ENCODE results near the gene FAF1.
"Not testable (repeated sequence)": the region's sequence is repeated elsewhere in the genome, so short reads cannot be mapped to it uniquely, and the experiment has no call there.

Gene FAF1

DNA sequence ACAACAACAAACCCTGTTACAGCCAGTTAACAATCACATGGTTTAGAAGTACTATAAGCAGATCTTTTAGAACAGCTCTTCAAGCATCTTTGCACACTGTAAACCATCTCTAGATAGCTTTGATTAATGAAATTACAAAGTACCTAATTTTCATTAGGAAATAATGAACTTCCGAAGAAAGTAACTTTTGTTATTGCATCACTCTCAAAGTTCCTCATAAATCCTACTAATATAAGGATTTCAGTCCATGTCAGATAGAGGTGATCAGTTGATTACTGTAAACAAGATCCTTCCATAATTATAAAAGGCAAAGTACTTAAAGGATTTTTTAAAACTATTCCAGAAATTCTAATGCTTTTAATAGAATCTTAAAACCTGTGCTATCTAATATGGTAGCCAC lies 58.2 kb downstream of the FAF1 start:
- no peak for DNase-seq

DNA sequence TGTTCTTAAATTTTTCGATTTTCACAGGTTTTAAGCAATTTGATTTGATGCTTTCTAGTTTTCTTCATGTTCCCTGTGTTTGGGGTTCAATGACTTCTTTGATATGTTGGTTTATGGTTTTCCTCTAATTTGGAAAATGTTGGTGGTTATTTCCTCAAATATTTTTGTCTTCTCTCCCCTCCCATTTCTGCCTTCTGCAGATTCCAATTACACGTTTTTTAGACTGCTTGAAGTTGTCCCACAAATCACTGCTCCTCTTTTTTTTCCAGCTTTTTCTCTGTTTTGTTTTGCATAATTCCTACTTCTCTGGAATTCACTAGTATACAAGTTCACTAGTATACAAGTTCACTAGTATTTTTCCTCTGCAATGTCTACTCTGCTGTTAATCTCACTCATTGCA lies 61.3 kb downstream of the FAF1 start:
- DNase-seq = no peak

DNA sequence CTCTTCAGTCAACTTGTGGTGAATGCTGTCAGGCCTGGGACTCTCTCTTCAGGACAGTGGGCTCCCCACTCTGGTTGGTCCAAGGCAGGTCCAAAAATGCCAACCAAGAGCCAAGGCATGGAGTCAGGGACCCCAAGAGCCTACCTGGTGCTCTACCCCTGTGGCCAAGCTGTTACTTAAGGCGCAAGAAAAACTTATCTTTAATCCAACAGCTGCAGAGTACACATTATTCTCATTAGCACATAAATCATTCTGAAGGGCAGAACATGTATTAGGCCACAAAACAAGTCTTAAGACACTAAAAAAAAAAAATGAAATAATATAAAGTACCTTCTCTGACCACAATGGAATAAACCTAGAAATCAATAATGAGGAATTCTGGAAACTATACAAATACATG lies 65.7 kb downstream of the FAF1 start:
- no peak for DNase-seq

DNA sequence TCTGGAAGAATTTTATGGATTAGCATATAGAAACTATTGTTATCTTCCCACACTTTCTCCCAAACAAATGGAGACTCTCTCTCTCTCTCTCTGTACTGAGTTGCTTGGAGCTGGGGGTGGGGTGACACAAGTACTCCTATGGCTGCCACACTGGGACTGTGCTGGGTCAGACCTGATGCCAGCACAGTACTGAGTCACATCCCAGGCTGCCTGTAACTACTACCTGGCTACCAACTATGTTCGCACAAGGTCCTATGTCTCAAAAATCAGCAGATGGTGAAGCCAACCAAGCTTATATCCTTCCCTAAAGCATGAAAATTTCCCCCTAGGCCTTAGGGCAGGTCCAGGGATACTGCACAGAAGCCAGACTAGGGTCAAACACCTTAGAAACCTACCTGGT lies 66.6 kb downstream of the FAF1 start:
- DNase-seq = no peak

DNA sequence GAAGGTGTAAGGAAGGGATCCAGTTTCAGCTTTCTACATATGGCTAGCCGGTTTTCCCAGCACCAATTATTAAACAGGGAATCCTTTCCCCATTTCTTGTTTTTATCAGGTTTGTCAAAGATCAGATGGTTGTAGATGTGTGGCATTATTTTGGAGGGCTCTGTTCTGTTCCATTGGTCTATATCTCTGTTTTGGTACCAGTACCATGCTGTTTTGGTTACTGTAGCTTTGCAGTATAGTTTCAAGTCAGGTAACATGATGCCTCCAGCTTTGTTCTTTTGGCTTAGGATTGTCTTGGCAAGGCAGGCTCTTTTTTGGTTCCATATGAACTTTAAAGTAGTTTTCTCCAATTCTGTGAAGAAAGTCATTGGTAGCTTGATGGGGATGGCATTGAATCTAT lies 72.5 kb downstream of the FAF1 start:
- DNase-seq = not testable (repeated sequence)

DNA sequence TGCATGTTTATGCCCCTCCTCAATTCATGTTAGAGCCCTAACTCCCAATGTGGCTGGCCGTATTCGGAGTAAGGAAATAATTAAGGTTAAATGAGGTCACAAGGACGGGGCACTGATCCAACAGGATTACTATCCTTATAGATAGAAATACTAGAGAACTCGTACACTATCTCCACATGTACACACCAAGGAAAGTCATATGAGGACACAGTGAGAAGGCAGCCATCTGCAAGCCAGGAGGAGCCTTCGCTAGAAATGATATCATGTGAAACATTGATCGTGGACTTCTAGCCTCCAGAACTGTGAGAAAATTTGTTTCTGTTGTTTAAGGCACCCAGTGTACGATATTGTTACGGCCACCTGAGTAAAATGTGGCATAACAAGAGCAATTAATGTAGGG lies 79.7 kb downstream of the FAF1 start:
- DNase-seq = no peak

DNA sequence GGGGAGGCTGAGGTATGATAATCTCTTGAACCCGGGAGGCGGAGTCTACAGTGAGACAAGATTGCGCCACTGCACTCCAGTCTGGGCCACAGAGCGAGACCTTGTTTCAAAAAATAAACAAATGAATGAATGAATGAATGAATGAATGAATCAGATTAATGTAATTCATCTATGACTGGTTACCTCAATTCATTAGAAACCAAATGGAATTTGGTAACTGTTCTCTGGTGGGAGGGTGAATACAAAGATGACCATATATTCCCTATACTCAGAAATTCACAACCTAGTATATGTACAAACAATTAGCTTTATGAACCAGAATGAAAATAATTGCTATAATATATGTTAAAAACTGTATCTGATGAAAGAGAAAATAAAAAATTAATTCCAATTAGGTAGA lies 80.9 kb downstream of the FAF1 start:
- no peak for DNase-seq

DNA sequence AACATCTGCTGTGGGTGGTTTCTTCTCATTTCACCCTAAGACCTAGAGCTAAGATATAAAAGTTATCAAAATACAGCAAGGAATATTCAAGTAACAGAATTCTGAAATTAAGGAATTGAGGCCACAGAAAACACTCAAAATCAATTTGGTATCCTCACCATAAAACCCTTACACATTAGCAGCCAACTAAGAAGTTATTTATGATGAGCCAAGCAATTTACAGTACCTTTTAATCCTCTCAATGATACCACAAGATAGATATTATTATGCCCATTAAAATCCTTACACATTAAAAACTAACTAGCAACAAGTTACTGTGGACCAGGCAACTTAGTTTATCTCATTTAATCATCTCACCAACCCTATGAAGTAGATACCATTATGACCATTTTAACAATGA lies 81.6 kb downstream of the FAF1 start:
- DNase-seq = no peak

DNA sequence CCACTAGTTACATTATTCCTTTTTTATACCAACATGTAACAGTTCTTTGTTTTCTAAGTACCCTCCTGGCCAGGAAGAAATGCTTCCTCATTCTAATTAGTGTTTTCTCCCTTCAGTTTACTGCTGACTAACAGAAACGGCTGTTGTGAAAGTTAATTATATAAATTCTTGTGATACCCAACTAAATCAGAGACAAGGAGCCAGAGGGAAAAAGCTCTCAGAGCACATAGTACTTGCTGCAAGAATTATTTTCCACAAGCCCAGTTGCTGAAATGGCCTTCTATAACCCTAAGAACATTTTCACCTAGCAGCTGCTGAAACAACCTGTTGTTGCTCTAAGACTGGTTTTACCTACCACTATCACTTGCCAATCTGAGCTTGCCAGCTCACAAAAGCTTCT lies 82.4 kb downstream of the FAF1 start:
- no peak for DNase-seq

DNA sequence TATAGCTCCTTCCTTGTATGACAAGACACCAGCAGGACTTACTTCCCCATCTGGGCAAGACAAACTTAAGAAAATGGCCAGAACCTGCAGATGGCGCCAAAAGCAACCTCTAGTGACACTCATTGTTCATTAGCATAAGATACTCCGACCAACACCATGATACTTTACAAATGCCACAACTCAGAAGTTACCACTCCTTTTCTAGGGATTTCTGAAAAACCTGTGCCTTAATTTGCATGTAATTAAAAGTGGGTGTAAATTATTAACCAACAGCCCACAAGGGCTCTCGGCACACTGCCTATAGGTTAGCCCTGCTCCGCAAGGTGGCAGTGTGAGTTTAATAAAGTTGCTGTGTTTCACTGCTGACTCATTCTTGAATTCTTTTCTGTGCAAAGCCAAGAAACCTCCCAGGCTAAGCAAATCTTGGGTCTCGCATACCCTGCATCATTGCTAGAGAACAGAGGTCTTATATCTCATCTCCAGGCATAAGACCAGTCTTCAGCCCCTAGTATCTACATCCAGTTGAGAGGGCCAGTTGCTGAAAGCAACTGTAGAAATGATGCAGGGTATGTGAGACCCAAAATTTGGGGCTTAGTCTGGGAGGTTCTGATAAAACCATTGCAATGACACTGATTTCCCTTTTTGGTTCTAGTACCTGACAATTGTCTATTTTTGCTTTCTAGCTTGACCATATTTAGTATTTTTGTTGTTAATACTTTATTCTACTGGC lies 86.4 kb downstream of the FAF1 start:
- DNase-seq = peak; percentile 2

DNA sequence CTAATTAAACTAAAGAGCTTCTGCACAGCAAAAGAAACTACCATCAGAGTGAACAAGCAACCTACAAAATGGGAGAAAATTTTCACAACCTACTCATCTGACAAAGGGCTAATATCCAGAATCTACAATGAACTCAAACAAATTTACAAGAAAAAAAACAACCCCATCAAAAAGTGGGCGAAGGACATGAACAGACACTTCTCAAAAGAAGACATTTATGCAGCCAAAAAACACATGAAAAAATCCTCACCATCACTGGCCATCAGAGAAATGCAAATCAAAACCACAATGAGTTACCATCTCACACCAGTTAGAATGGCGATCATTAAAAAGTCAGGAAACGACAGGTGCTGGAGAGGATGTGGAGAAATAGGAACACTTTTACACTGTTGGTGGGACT lies 95.2 kb downstream of the FAF1 start:
- not testable (repeated sequence) for DNase-seq

DNA sequence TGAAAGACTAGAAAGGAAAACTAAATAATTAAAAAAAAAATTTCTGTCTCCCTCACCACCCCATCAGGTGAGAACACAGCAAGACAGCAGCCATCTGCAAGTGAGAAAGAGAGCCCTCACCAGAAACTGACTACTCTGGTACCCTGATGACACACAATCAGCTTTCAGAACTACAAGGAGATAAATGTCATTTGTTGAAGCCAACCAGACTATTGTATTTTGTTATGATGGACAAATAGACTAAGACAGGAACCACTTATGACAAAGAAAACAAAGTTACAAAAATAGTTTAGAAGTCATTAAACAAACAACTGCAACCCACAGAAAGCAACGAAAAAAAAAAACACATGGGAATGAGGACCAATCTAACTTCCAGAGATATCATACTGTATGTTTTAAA lies 98.3 kb downstream of the FAF1 start:
- no peak for DNase-seq

DNA sequence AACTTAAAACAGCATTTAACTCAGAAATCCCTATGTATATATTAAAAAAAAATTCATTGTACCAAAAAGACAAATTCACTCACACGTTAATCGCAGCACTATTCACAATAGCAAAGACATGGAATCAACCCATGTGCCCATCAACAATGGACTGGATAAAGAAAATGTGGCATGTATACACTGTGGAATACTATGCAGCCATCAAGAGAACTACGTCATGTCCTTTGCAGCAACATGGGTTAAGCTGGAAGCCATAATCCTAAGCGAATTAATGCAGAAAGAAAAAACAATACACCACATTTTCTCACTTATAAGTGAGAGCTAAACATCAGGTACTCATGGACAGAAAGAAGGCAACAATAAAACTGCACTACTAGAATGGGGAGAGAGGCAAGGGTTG lies 99.4 kb downstream of the FAF1 start:
- no peak for DNase-seq

DNA sequence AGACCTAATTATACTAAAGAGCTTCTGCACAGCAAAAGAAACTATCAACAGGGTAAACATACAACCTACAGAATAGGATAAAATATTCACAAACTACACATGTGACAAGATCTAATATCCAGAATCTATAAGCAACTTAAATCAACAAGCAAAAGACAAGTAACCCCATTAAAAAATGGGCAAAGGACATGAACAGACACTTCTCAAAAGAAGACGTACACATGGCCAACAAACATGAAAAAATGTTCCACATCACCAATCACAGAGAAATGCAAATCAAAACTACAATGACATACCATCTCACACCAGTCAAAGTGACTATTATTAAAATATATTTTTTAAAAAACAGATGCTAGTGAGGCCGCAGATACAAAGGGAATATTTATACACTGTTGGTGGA lies 99.8 kb downstream of the FAF1 start:
- DNase-seq = no peak

DNA sequence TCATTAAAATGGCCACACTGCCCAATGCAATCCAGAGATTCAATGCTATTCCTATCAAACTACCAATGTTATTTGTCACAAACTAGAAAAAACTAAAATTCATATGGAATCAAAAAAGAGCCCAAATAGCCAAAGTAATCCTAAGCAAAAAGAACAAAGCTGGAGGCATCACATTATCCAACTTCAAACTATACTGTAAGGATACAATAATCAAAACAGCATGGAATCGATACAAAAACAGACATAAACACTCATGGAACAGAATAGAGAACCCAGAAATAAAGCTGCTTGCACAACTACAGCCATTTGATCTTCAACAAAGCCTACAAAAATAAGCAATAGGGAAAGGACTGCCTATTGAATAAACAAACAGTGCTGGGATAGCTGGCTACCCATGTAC lies 100.4 kb downstream of the FAF1 start:
- DNase-seq = no peak

DNA sequence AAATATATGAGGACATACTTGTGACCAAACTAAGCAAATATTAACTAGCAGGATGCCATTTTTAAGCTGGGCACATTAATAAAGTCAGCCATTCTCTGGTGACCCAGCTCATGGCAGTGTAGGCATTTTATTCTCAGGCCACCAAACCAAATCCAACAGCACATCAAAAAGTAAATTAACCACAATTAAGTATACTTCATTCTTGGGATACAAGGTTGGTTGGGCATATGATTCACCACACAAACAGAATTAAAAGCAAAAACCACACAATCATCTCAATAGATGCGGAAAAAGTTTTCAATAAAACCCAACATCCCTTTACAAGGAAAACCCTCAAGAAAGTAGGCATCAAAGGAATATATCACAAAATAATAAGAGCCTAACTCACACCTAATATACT lies 101.3 kb downstream of the FAF1 start:
- no peak for DNase-seq

DNA sequence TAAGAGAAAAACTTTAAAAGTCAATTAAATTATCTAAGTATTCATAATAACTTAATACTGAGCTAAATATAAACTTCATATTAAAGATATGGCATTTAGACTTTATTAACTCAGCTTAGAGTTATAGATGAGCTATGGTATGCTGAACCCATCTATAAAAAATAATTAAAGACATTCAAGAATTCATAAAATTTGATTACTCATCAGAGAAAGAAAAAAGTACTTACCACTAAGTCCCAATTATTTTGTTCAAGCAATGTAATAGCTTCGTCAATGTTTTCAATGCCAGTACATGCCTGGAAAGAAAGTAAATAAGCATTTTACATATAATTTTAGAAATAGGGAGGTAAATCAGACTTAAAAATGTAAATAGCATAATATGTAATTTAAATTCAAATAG lies 102.4 kb downstream of the FAF1 start:
- no peak for DNase-seq

DNA sequence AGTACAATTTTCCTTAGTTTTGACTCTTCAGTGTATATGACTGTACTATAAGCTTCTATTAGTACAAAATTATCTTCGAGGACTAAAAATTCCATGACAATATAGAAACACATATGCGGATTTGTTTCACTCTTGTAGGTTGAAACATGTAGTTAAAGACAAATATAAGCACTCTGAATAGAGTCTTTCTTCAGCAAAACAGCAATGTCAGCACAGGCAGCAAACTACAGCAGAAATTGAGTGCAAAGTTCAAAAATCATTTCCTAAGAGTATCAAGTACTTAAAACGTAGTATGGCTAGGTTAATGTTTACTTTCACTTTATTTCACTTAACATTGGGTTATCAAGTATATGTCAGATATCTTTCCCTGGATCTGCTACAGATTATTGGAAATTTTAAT lies 106.7 kb downstream of the FAF1 start:
- no peak for DNase-seq

DNA sequence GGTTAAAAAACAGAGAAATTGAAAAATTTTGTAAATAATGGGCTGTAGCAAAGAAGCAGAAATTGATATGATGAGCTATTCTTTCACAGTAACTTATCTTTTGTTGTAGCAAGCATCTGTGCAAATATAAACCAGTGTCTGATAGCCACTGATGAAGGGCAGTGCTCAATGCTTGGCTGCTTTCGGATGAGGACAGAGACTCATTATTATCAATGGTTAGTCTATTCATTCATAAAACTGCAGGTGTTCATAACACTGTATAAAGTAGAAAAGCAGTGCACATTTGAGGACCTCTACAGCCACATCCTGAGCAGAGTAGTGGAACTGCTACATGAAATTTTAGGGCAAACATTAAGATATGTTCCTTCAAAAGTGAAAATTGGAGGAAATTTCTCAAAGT lies 107.2 kb downstream of the FAF1 start:
- no peak for DNase-seq

DNA sequence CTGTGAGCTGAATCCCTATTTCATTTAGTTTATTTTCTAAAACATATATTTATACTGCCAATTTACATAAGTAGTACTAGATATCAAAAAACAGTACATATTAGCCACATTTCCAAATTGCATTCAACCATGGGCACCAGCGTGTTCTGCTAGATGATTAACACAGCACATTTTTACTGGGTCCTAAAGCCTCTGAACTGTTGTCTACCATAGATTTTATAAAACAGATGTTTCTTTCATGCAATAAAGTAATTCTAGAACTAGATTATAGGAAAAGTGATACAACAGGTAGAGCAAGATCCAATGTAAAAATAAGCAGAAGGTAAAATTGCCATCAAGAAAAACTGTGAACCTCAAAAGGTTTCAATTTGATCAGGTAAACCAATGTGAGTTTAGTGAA lies 108.6 kb downstream of the FAF1 start:
- DNase-seq = no peak

DNA sequence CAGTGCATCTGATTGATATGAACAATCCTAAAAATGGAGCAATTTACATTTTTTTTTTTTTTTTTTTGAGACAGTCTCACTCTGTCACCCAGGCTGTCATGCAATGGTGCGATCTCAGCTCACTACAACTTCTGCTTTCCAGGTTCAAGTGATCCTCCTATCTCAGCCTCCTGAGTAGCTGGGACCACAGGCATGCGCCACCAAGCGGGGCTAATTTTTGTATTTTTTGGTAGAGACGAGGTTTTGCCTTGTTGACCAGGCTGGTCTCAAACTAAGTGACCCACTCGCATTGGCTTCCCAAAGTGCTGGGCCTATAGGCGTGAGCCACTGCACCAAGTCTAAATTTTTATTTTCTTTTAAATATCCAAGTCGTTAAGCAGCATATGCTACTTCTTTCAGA lies 109.0 kb downstream of the FAF1 start:
- no peak for DNase-seq

DNA sequence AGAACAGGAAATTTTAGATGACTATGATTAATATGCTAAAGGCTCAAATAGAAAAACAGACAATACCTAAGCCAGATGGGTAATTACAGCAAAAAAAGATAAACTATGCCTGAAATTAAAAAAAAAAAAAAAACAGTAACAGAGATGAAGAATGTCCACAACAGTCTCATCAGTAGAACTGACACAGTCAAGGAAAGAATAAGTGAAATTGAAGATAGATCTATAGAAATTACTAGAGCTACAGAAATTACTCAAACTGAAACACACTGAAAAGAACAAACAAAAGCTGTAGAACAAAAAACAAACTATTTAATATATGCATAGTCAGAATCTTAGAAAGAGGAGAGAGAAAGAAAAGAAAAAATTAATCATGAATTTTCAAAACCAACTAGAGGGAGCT lies 112.8 kb downstream of the FAF1 start:
- no peak for DNase-seq

DNA sequence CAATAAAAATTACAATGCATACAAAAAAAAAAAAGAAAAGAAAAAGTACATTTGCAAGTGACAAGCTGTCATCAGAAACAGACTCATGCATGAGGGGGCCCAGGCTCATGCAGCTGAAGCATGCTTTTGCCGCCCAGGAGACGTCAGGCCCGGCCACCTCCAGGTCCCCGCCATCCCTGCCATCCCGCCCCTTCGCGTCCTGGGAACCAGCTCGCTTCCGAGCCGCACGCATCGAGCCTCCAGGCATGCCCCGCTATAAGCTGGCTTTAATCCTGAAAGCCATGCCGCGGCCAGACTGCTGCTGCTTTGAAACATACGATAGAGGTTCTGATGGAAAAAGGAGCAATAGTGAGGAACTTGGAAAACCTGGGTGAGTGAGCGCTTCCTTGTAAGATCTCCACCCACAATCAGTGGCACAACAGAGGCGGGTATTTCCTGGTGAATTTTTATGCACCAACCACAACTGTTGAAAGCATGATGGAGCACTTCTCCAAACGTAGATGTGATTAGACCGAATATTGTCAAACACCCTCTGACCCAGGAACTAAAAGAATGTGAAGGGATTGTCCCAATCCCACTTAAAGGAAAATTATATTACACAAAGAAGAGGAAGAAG lies 113.7 kb downstream of the FAF1 start:
- no peak for DNase-seq

DNA sequence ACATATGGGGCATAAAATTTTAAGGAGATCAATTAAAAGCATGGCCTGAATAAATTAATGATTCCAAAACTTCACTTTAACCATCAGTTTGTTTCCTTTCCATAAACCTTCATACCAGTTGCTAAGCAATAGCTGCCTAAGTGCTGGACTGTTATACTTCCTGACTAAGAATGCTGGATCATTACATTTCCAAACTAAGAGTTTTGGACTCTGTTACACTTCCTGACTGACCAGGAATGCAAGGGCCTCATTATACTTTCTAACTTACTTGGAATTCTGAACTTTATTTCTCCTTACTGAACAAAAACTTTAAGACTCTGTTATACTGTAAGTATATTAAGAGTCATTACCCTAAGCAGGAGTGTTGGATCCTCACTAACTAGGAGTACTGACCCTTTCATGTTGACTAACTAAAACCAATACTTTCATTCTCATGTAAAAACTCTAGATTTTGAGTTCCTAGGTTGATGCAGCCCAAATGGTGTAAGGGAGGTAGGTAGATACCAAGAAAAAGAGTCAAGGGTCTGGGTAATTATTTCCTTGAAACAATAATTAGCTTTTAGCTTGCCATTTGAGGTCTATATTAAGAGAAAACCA lies 118.2 kb downstream of the FAF1 start:
- peak; percentile 13 for DNase-seq

DNA sequence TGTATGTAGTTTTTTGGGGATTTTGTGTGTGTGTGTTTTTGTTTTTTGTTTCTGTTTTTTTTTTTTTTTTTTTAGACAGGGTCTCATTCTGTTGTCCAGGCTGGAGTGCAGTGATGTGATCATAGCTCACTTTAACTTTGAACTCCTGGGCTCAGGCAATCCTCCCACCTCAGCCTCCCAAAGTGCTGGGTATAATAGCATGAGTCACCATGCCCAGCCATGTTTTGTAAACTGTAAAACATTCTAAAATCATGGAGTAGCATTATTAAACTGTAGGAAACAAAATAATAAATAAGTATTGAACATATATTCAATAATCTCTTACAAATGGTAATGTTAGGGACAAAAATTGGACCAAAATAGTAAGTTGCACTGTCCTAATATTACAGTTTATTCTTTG lies 124.0 kb downstream of the FAF1 start:
- no peak for DNase-seq
